ENCODE results near the gene HMG20A. TPM values are rescaled to one million over a fixed set of nuclear protein-coding genes. Genes with fewer than 3 reads are reported as not detected.

The HMG20A gene
- total RNA-seq, 3 donors from 2014 or later (not counting 1 experiment from before 2014, with no cell fraction given) = 48.4 to 71.0 (median 53.9) TPM

DNA sequence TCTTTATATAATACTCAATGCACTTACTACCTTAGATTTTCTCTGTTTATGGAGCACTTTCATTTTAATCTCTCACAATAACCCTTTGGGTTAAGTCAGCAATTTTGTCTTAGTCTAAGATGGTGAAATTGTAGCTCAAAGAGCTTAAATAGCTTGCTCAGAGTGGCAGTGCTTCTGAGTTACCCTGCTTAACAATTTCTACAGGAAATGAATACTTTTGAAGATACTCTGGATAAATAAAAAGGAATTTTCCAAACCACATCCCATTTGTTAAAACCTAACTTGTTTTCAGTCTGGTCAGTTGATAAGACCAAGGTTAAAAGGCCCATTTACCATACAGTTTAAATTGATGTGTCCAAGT lies 37.2 kb downstream of the HMG20A start:
- peak overlapping the region; percentile 14 to 32 for H3K27ac Mint-ChIP-seq
- DNase-seq (no peak), ATAC-seq (no peak)
- H3K27me3 ChIP-seq (ENCODE audit: control insufficient read depth, insufficient read depth, low read length) = no peaks in the 10 kb centered on the region
- H3K9me3 ChIP-seq (ENCODE audit: control insufficient read depth, insufficient read depth, low read length) = no peaks in the 10 kb centered on the region
- peaks cover 23 to 31% of the 10 kb centered on the region in 2 donors for H3K4me1 Mint-ChIP-seq
- H3K4me3 ChIP-seq (ENCODE audit: low read length) = no peak overlapping the region
- intact Hi-C loops (cut with micrococcal nuclease) = no loop called here
- H3K4me1 ChIP-seq (ENCODE audit: control insufficient read depth, insufficient read depth, low read length) = no peaks in the 10 kb centered on the region
- H3K36me3 Mint-ChIP-seq = peaks cover 15% of the 10 kb centered on the region
- H3K27me3 Mint-ChIP-seq (ENCODE audit: low read depth in 2 of 2) = no peaks in the 10 kb centered on the region
- no peak overlapping the region for H3K4me3 Mint-ChIP-seq
- peaks cover 17% of the 10 kb centered on the region for H3K36me3 ChIP-seq (ENCODE audit: control insufficient read depth, insufficient read depth, low read length)
- H3K9me3 Mint-ChIP-seq = no peaks in the 10 kb centered on the region
- TF ChIP-seq, protein P1, sequence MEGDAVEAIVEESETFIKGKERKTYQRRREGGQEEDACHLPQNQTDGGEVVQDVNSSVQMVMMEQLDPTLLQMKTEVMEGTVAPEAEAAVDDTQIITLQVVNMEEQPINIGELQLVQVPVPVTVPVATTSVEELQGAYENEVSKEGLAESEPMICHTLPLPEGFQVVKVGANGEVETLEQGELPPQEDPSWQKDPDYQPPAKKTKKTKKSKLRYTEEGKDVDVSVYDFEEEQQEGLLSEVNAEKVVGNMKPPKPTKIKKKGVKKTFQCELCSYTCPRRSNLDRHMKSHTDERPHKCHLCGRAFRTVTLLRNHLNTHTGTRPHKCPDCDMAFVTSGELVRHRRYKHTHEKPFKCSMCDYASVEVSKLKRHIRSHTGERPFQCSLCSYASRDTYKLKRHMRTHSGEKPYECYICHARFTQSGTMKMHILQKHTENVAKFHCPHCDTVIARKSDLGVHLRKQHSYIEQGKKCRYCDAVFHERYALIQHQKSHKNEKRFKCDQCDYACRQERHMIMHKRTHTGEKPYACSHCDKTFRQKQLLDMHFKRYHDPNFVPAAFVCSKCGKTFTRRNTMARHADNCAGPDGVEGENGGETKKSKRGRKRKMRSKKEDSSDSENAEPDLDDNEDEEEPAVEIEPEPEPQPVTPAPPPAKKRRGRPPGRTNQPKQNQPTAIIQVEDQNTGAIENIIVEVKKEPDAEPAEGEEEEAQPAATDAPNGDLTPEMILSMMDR (IDR thresholded peaks at IDR 0.05) = no peak
- no peak overlapping the region for H3K27ac ChIP-seq (ENCODE audit: low read length)

DNA sequence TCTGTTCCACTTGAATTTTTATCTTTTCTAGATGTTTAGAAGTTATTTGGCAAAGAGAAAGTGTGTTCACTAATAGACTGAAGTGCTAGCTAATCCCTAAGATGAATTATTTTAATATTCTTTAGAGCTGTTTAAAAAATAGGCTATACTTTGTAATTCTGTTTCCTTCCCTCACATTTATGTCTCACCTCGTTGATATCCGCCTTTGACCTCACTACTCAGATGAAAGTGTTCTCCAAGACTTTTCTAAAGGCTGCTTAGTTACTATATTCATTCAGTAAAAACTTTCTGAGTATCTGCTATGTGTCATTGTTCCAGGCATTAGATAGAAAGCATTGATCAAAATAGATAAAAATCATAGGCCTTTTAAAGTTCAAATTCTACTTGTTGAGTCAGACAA lies 38.3 kb downstream of the HMG20A start:
- Histone ChIP-seq H3K36me3 (ENCODE audit: control insufficient read depth, insufficient read depth, low read length) (peaks cover 23% of the 10 kb centered on the region), H3K27ac (ENCODE audit: low read length) (no peak overlapping the region), H3K9me3 (ENCODE audit: control insufficient read depth, insufficient read depth, low read length) (no peaks in the 10 kb centered on the region), H3K4me1 (ENCODE audit: control insufficient read depth, insufficient read depth, low read length) (no peaks in the 10 kb centered on the region), H3K27me3 (ENCODE audit: control insufficient read depth, insufficient read depth, low read length) (no peaks in the 10 kb centered on the region), H3K4me3 (ENCODE audit: low read length) (no peak overlapping the region)
- intact Hi-C loops (cut with micrococcal nuclease) = no loop called here
- H3K27ac Mint-ChIP-seq = no peak overlapping the region
- H3K9me3 Mint-ChIP-seq = no peaks in the 10 kb centered on the region
- peaks cover 15% of the 10 kb centered on the region for H3K36me3 Mint-ChIP-seq
- no peaks in the 10 kb centered on the region for H3K27me3 Mint-ChIP-seq (ENCODE audit: low read depth in 2 of 2)
- H3K4me1 Mint-ChIP-seq = peaks cover 23 to 30% of the 10 kb centered on the region in 2 donors
- DNase-seq = no peak
- H3K4me3 Mint-ChIP-seq = no peak overlapping the region
- 94% methylated on average over 2 of the region's 2 CpGs for WGBS (ENCODE audit: insufficient coverage)
- TF ChIP-seq, protein P1 (IDR thresholded peaks at IDR 0.05) = no peak
- ATAC-seq = no peak

- Histone ChIP-seq H3K9me3 (ENCODE audit: control insufficient read depth, insufficient read depth, low read length) (no peaks in the 10 kb centered on the region), H3K27ac (ENCODE audit: low read length) (no peak overlapping the region), H3K4me1 (ENCODE audit: control insufficient read depth, insufficient read depth, low read length) (no peaks in the 10 kb centered on the region), H3K27me3 (ENCODE audit: control insufficient read depth, insufficient read depth, low read length) (no peaks in the 10 kb centered on the region), H3K4me3 (ENCODE audit: low read length) (no peak overlapping the region), H3K36me3 (ENCODE audit: control insufficient read depth, insufficient read depth, low read length) (peaks cover 32% of the 10 kb centered on the region)
- H3K27ac Mint-ChIP-seq = peak overlapping the region in 1 of 2 donors; percentile 0
- no peaks in the 10 kb centered on the region for H3K27me3 Mint-ChIP-seq (ENCODE audit: low read depth in 2 of 2)
- H3K4me3 Mint-ChIP-seq = no peak overlapping the region
- peaks cover 14 to 15% of the 10 kb centered on the region in 2 donors for H3K4me1 Mint-ChIP-seq
- peaks cover 18% of the 10 kb centered on the region for H3K36me3 Mint-ChIP-seq
- intact Hi-C loops (cut with micrococcal nuclease) = no loop called here
- DNase-seq (no peak), ATAC-seq (no peak)
- no peaks in the 10 kb centered on the region for H3K9me3 Mint-ChIP-seq
- TF ChIP-seq, protein P1 (IDR thresholded peaks at IDR 0.05) = no peak
Measured at GRCh38 chr15:77461486-77461885, 40.8 kb downstream of the HMG20A start.

GRCh38 chr15:77464129-77464865 lies 43.6 kb downstream of the HMG20A start:
- Histone ChIP-seq H3K36me3 (ENCODE audit: control insufficient read depth, insufficient read depth, low read length) (peaks cover 48% of the 10 kb centered on the region), H3K4me3 (ENCODE audit: low read length) (no peak overlapping the region), H3K9me3 (ENCODE audit: control insufficient read depth, insufficient read depth, low read length) (no peaks in the 10 kb centered on the region), H3K27ac (ENCODE audit: low read length) (no peak overlapping the region), H3K27me3 (ENCODE audit: control insufficient read depth, insufficient read depth, low read length) (no peaks in the 10 kb centered on the region), H3K4me1 (ENCODE audit: control insufficient read depth, insufficient read depth, low read length) (no peaks in the 10 kb centered on the region)
- no peak for ATAC-seq
- Mint-ChIP-seq H3K36me3 (peaks cover 29% of the 10 kb centered on the region), H3K9me3 (no peaks in the 10 kb centered on the region), H3K4me1 (peaks cover 0 to 5% of the 10 kb centered on the region in 2 donors), H3K27me3 (ENCODE audit: low read depth in 2 of 2) (no peaks in the 10 kb centered on the region), H3K4me3 (no peak overlapping the region), H3K27ac (no peak overlapping the region)
- no peak for DNase-seq
- 93% methylated on average over 2 of the region's 3 CpGs for WGBS (ENCODE audit: insufficient coverage)
- intact Hi-C loops (cut with micrococcal nuclease) = no loop called here
- TF ChIP-seq, protein P1 (IDR thresholded peaks at IDR 0.05) = no peak

Data from natural killer cell (primary cell).